CMK (cell line): ENCODE data around the gene DGLUCY.
"Not testable (repeated sequence)": the region's sequence is repeated elsewhere in the genome, so short reads cannot be mapped to it uniquely, and the experiment has no call there.

ENCODE experiments used
- DNase-seq: peaks from one replicate; pipeline ENCODE4 v3.0.0-alpha.2; 2010; ENCODE audit warnings: low read depth

DGLUCY gene

DNA sequence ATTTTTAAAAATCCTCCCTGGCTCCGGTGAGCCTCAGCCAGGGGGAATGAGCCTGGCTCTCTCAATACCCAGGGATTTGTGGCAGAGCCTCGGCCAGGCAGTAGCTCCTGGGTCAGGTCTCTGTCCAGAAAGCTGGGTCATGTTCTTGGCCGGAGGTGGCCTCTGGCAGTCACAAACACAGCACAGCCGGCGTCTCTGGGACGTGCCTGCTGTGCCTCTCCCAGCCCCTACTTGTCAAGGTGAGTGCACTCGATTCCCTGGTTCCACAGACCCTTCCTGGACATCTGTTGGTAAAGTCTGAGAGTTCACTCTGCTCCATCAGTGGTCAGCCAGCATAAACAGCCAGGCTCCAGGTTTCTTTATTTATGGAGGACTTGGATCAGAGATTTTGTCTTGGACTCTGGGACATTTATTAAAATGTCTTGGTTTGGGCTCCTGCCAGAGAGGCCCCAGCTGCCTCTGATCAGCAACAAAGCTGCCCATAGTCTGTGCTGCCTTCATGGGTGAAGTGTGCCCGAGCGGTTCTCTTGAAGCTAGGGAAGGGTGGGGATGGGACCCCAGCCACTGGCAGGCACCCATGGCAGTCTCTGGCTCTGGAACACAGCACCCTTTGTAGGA, 56.7 kb downstream of the DGLUCY start:
- no peak for DNase-seq

DNA sequence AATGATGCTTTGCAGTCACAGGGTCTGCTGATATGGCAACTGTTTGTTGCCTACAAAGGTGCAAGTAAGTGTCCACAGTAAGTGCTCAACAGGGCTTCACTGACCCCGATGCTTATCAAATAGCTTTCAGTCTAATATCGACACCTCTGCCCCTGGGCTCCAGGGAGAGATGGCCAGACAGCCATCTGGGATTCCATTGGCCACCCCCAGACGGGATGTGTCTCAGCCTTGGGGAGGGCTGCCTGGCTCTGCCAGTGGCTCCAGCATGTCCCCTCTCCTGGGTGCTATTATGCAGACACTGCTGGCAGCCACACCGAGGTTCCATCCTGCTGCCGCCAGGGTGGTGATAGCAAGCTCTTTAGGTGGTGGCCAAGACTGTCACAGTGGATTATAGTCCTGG, 57.4 kb downstream of the DGLUCY start:
- DNase-seq, result no peak

- peak; percentile 35 for DNase-seq
These were observed 59.4 kb downstream of the DGLUCY start for GRCh38 chr14:91173221-91173670.

DNA sequence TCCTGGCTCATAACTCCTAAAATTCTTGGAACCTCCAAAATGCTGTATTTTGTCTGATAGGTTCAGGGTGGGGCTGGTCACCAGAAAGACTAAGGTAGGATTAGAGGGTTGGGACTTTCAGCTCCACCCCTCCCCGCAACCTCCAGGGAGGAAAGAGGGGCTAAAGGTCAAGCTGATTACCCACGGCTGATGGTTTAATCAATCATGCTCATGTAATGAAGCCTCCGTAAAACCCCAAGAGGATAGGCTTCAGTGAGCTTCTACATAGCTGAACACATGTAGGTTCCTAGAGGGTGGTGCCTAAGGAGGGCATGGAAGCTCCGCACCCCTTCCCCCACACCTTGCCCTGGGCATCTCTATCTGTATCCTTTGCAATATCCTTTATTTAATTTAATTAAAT, 60.0 kb downstream of the DGLUCY start:
- DNase-seq, result no peak

DNA sequence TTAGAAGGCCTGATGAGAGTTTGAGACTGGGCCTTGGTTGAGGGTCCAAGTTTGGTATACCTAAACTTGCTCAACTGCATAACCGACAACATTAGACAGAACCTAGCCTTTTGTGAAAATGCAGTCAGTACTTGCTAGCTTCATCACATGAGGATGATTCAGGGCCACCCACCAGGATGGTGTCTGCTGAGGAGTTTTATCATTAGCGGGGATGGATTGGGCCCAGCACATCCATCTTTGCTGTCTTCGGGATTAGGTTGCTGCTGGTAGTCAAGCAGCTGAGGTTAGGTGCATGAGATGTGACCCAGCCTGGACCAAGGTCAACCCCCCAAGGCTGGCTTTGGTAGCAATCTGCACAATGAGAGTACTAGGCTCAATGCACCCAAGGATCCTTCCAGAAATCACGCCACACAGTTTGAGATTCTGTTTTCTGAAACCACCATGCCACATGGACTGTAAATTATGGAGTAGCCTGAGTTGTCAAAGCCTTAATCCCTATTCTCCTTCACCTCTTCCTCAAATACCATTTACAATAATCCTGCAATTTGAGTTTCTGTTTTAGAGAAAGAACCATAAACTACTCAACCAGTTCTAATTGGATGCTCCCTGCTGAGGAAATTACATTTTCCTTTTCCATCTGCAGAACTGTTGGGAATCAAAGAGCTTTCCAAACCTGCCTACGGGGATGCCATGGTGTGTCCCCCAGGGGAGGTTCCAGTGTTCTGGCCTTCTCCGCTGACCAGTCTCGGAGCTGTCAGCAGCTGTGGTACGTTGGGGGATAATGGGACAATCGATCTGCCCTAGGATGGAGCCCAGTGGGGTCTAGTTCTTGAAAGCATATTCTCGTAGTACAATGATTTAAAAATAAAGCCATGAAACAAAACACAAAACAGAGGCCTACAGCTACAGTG, 61.7 kb downstream of the DGLUCY start:
- no peak for DNase-seq

- DNase-seq, result peak; percentile 22
These were observed 63.5 kb downstream of the DGLUCY start for GRCh38 chr14:91177073-91178034.

DNA sequence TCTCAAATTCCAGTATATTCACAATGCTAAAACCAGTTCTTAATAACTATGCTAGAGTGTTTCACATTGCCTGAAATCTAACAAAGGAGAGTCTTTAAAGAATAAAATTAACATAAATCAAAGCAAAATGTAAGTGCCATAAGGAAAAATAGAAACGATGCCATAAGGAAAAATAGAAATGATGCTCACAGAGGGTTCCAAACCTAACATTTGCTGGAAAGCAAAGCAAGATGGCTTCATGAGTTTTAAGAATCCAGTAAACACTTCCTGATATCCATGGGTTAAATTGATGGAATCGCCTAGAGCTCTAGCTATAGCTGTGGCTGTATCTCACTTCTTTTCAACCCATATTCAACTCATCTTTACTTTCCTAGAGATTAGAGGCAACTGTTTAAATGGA, 66.7 kb downstream of the DGLUCY start:
- DNase-seq, result no peak

DNA sequence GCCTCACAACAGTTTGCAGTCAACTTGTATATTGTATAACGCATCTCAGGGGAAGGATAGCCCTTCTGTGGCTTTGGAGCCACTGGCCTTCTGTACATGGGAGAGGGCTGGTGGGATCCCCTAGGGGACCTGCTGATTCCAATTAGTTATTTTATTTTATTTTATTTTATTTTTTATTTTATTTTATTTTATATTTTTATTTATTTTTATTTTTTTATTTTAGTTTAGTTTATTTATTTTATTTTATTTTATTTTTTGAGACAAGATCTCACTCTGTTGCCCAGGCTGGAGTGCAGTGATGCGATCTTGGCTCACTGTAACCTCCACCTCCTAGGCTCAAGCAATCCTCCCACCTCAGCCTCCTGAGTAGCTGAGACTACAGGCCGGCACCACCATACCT, 68.9 kb downstream of the DGLUCY start:
- not testable (repeated sequence) for DNase-seq

DNA sequence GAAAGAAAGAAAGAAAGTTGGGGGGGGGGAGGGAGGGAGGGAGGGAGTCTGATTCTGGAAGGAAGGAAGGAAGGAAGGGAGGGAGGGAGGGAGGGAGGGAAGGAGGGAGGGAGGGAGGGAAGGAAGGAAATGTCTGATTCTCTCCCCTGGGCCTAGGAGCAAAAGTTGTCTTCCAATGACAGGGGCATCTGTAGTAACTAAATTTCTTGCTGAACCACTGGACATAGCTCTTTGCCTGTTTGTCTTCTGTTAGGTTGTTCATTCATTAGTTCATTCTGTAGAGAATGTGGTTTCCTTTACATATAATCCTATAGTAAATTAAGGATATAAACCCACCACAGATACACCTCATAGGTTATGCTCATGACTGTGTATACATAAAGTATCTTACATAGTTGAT, 70.7 kb downstream of the DGLUCY start:
- no peak for DNase-seq

- DNase-seq, result no peak
These were observed 71.8 kb downstream of the DGLUCY start for GRCh38 chr14:91185721-91186120.

GRCh38 chr14:91186515-91187066, 72.7 kb downstream of the DGLUCY start:
- DNase-seq, result no peak

GRCh38 chr14:91187271-91187670, 73.4 kb downstream of the DGLUCY start:
- no peak for DNase-seq

GRCh38 chr14:91190853-91191252, 77.0 kb downstream of the DGLUCY start:
- DNase-seq, result no peak

DNA sequence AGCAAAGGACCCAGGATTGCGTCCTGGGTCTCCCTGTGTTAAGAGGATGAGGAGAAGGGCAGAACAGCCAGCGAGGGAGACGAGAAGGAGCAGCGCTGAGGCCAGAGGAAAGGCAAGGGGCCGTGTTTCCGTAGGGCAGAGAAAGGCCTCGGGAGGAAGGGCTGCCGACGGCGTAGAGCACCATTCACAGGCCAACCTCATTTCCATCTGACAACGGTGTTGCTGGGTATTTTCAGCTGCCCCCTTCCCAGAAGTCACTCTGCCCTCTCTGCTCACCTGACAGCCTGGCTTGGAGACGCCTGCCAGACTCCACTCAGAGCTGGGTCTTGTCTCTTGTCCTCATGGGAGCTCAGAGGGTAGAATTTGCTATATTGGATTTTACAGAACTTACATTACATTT, 79.2 kb downstream of the DGLUCY start:
- no peak for DNase-seq

DNA sequence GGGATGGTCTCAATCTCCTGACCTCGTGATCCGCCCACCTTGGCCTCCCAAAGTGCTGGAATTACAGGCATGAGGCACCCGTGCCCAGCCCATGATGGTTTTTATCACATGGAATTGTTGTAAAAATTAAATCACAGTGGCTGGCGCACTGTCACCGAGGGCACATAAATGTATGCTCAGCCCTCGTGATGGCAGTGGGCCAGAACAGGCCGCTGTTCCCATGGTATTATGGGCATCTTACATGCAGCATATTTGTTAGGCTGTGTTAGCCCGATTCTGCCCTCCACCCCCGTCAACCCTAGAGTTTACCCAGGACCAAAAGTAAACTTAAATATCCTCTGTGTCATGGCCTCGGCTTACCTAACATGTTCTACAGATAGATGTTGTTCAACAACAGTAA, 82.0 kb downstream of the DGLUCY start:
- no peak for DNase-seq

GRCh38 chr14:91197631-91198030, 83.8 kb downstream of the DGLUCY start:
- no peak for DNase-seq

- not testable (repeated sequence) for DNase-seq
These were observed 86.9 kb downstream of the DGLUCY start for GRCh38 chr14:91200802-91201201.

DNA sequence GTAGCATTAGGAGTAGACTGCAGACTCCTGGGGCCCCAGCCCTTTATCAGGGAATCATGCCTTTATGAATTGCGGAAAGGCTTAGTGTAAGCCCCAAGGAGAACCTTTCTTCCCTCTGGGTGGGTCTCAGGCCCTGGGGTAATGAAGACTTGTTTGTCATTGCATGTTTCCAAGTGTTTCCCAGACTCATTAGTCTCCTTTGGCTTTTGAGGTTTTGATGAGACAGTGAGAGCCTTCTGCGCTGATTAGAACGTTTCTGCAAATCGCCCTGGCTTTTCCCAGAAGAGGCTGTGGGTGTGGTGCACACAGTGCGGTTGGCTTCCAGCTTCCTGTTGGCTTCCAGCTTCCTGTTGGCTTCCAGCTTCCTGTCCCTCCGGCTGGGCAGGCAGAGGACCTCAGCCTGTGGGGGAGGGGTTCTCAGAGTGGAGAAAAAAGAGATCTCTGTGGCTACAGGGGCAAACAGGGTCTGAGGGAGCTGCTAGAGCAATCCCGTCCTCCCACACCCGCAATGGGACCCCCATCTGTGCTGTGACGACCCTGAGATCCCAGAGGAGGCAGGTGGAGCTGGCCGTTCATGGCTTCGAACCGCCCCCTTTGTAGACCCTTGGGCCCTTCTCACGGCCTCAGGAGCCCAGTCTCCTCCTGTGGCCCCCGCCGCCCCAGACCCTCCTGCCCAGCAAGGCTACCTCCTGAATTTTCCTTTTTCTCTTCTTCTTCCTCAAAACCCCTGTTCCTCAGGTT, 88.5 kb downstream of the DGLUCY start:
- DNase-seq, result peak; percentile 83

DNA sequence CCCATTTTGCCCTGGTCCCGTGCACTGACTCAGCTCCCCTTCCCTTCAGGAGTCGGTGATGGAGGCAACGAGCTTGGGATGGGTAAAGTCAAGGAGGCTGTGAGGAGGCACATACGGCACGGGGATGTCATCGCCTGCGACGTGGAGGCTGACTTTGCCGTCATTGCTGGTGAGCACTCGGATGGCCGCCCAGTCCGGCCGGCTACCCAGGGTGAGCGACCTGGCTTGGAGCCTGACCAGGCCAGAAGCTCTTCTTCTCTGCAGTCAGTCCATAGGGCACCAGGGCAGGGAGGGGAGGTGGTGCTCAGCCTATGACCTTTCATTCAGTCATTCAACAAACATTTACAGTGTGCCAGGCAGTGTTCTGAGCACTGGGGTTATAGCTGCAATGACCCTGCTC, 90.8 kb downstream of the DGLUCY start:
- DNase-seq, result no peak

- no peak for DNase-seq
These were observed 91.6 kb downstream of the DGLUCY start for GRCh38 chr14:91205459-91205858.

GRCh38 chr14:91207008-91207407, 93.1 kb downstream of the DGLUCY start:
- no peak for DNase-seq
